K562 (cell line): ENCODE data around the gene MT1A. TPM values are rescaled to one million over a fixed set of nuclear protein-coding genes. Genes with fewer than 3 reads are reported as not detected.

Experiments used
- CBX1 ChIP-seq: sonication (generic); IDR thresholded peaks from 2 replicates; pipeline ENCODE4 v1.6.1; 2016; ENCODE audit warnings: antibody characterized with exemption, low read depth, mild to moderate bottlenecking
- ETV5 ChIP-seq: sonication (generic); formaldehyde crosslinking; IDR thresholded peaks from 2 replicates; pipeline ENCODE4 v1.4.0; 2020; ENCODE audit warnings: low read depth, mild to moderate bottlenecking, missing genetic modification reagents
- HDAC3 ChIP-seq: fragments of 450-650 bp; IDR thresholded peaks from 2 replicates; pipeline ENCODE4 v1.6.1; 2018; ENCODE audit warnings: borderline replicate concordance, mild to moderate bottlenecking, moderate library complexity; ENCODE audit not compliant: partially characterized antibody
- HNRNPUL1 ChIP-seq: fragments of 200-400 bp; formaldehyde crosslinking; IDR thresholded peaks from 2 replicates; pipeline ENCODE4 v1.6.1; 2017; ENCODE audit warnings: low read length
- IRF9 ChIP-seq: fragments of 450-650 bp; IDR thresholded peaks from 2 replicates; pipeline ENCODE4 v1.6.1; 2016; ENCODE audit warnings: missing biosample characterization, missing genetic modification characterization
- KDM4B ChIP-seq, 2 experiments: fragments of 450-650 bp in 1 of 2; sonication (generic) in 1 of 2; IDR thresholded peaks; 2 replicates each; pipeline ENCODE4 v1.6.1; 2016 to 2017; ENCODE audit warnings: borderline replicate concordance in 2 of 2, antibody characterized with exemption in 1 of 2, low read depth in 1 of 2, mild to moderate bottlenecking in 1 of 2
- MCM3 ChIP-seq: fragments of 450-650 bp; IDR thresholded peaks from 2 replicates; pipeline ENCODE4 v1.6.1; 2016
- MNT ChIP-seq, 2 experiments: fragments of 450-650 bp; conservative IDR thresholded peaks; 2 replicates each; pipeline ENCODE4 v1.6.1; 2017; ENCODE audit warnings: mild to moderate bottlenecking in 2 of 2, moderate library complexity in 2 of 2
- NR1H2 ChIP-seq: sonication (generic); formaldehyde crosslinking; IDR thresholded peaks from 2 replicates; pipeline ENCODE4 v1.4.0; 2020; ENCODE audit warnings: mild to moderate bottlenecking, missing genetic modification reagents
- NR2C2 ChIP-seq, 2 experiments: fragments of 200-800 bp in 1 of 2; sonication (Bioruptor generic) in 1 of 2; sonication (generic) in 1 of 2; formaldehyde crosslinking in 1 of 2; IDR thresholded peaks; 2 replicates each; pipeline versions ENCODE4 v1.6.1 to v1.8.0; 2016 to 2022; ENCODE audit warnings: mild to moderate bottlenecking in 1 of 2, missing compliant biosample characterization in 1 of 2, missing genetic modification characterization in 1 of 2, missing genetic modification reagents in 1 of 2
- PHF20 ChIP-seq: fragments of 450-650 bp; IDR thresholded peaks from 2 replicates; pipeline ENCODE4 v1.6.1; 2018; ENCODE audit not compliant: partially characterized antibody
- RBM14 ChIP-seq: fragments of 200-400 bp; formaldehyde crosslinking; IDR thresholded peaks from 2 replicates; pipeline ENCODE4 v1.6.1; 2018; ENCODE audit warnings: low read depth, mild to moderate bottlenecking, low read length, moderate library complexity, borderline replicate concordance; ENCODE audit not compliant: insufficient read depth
- SAFB ChIP-seq: fragments of 200-400 bp; formaldehyde crosslinking; IDR thresholded peaks from 2 replicates; pipeline ENCODE4 v1.6.1; 2017; ENCODE audit warnings: low read depth, low read length, borderline replicate concordance
- SFPQ ChIP-seq: fragments of 200-400 bp; formaldehyde crosslinking; IDR thresholded peaks from 2 replicates; pipeline ENCODE4 v1.6.1; 2017; ENCODE audit warnings: mild to moderate bottlenecking, low read depth, low read length, moderate library complexity
- STAT5B ChIP-seq: fragments of 250-450 bp; sonication (Bioruptor Pico); IDR thresholded peaks from 2 replicates; pipeline ENCODE4 v1.8.0; 2021; ENCODE audit warnings: mild to moderate bottlenecking, inconsistent platforms
- TAF9B ChIP-seq: fragments of 450-650 bp; IDR thresholded peaks from 2 replicates; pipeline ENCODE4 v1.6.1; 2018; ENCODE audit warnings: mild to moderate bottlenecking; ENCODE audit not compliant: partially characterized antibody
- ZNF184 ChIP-seq: sonication (generic); formaldehyde crosslinking; IDR thresholded peaks from 2 replicates; pipeline ENCODE4 v1.5.0; 2020; ENCODE audit warnings: missing genetic modification reagents
- ZNF274 ChIP-seq: IDR thresholded peaks from 2 replicates; pipeline ENCODE4 v1.6.1; 2011; ENCODE audit warnings: low read depth, mild to moderate bottlenecking, low read length, moderate library complexity, borderline replicate concordance
- ZNF398 ChIP-seq: fragments of 250-450 bp; sonication (Bioruptor Pico); IDR thresholded peaks from 2 replicates; pipeline ENCODE4 v1.8.0; 2021; ENCODE audit warnings: moderate library complexity, mild to moderate bottlenecking, inconsistent platforms
- ZNF696 ChIP-seq: fragments of 250-450 bp; sonication (Bioruptor Pico); conservative IDR thresholded peaks from 2 replicates; pipeline ENCODE4 v1.4.0; 2020; ENCODE audit warnings: mild to moderate bottlenecking, moderate library complexity
- polyA plus RNA-seq, 8 experiments: library from polyadenylated mRNA; depleted of rRNA in 4 of 8; stranded (reverse) in 5 of 8; unstranded in 3 of 8; fragments of >200 nt; fragmentation: Nextera tagmentation in 2 of 8; fragmentation: Illumina TruSeq in 1 of 8; extraction: Ambion mirVana in 2 of 8; extraction: Trizol in 1 of 8; gene quantifications; 2 replicates each; pipeline versions ENCODE4 v1.2.1 to v1.2.3, GENCODE V29; 2011 to 2014; ENCODE audit warnings: inconsistent platforms in 1 of 8, missing spikeins in 1 of 8
- total RNA-seq, 7 experiments: library from RNA; depleted of rRNA in 6 of 7; stranded (reverse); fragments of >200 nt in 6 of 7; fragmentation: Illumina TruSeq in 2 of 7; extraction: Trizol in 2 of 7; gene quantifications; 2 replicates each; pipeline versions ENCODE4 v1.2.1 to v1.2.3, GENCODE V29; 2011 to 2021; ENCODE audit warnings: low replicate concordance in 1 of 7

Gene MT1A
- total and polyA plus RNA-seq, 9 of the 15 experiments (the other 6 are each of a cell fraction or from before 2014, with no cell fraction given) = 0.23 TPM; not detected in 8

- no peak for TF ChIP-seq SFPQ
- TF ChIP-seq SAFB = 0 out of 2 replicates have a peak, but pooled peaks have one; percentile 52
- no peak for TF ChIP-seq ZNF696 (CRISPR knock-in tag)
- no peak for TF ChIP-seq HNRNPUL1
- no peak for TF ChIP-seq STAT5B (CRISPR knock-in tag)
- TF ChIP-seq KDM4B (IDR thresholded peaks at IDR 0.05; ENCODE audit: borderline replicate concordance in 2 of 2, low read depth in 1 of 2) = no peak
- TF ChIP-seq CBX1 = peak; percentile 90
- peak; percentile 80 to 92 for TF ChIP-seq MNT (conservative IDR thresholded peaks at IDR 0.05)
- no peak for TF ChIP-seq TAF9B
- TF ChIP-seq ZNF274 = no peak
- no peak for TF ChIP-seq NR2C2 (CRISPR knock-in tag; IDR thresholded peaks at IDR 0.05)
- TF ChIP-seq NR2C2 (tag; IDR thresholded peaks at IDR 0.05) = no peak
- TF ChIP-seq HDAC3 = no peak
- no peak for TF ChIP-seq MCM3
- TF ChIP-seq ETV5 = no peak
- no peak for TF ChIP-seq NR1H2
- no peak for TF ChIP-seq ZNF184
- TF ChIP-seq ZNF398 (CRISPR knock-in tag) = no peak
- no peak for TF ChIP-seq IRF9
- TF ChIP-seq RBM14 = no peak
- TF ChIP-seq PHF20 = peak; percentile 39
These were observed 30.2 kb upstream of the MT1A start, which contains the start of gene MT2A (continued) for GRCh38 chr16:56608043-56608875.
